HG02798 (cell line): ENCODE data around the gene OR7G1.
A peak's percentile ranks its signal among the peaks of the same experiment; 100 is the strongest.

Source experiments
- ATAC-seq: cut with Tn5 transposase; IDR thresholded peaks from one replicate; pipeline ENCODE4 v1.9.1; 2021; ENCODE audit warnings: mild to moderate bottlenecking; ENCODE audit not compliant: unreplicated experiment, poor library complexity

Gene OR7G1

GRCh38 chr19:9115307-9115813, at the start of gene OR7G1:
OR7G1 (minus strand) TSS chr19:9115763; CDS start chr19:9115763, 0 bp downstream.
- no peak for ATAC-seq

- ATAC-seq = no peak
Observed at GRCh38 chr19:9165261-9165660, 49.7 kb upstream of the OR7G1 start.

GRCh38 chr19:9161427-9161826, 45.9 kb upstream of the OR7G1 start:
- ATAC-seq = no peak

GRCh38 chr19:9159891-9160290, 44.3 kb upstream of the OR7G1 start:
- no peak for ATAC-seq

GRCh38 chr19:9156304-9156703, 40.7 kb upstream of the OR7G1 start:
- no peak for ATAC-seq

GRCh38 chr19:9155591-9155990, 40.0 kb upstream of the OR7G1 start:
- no peak for ATAC-seq

GRCh38 chr19:9151367-9151766, 35.8 kb upstream of the OR7G1 start:
- no peak for ATAC-seq

- no peak for ATAC-seq
Observed at GRCh38 chr19:9150650-9151049, 35.1 kb upstream of the OR7G1 start.

- no peak for ATAC-seq
Observed at GRCh38 chr19:9149997-9150396, 34.4 kb upstream of the OR7G1 start.

- ATAC-seq = no peak
Observed at GRCh38 chr19:9148697-9149096, 33.1 kb upstream of the OR7G1 start.

- no peak for ATAC-seq
Observed at GRCh38 chr19:9146882-9147281, 31.3 kb upstream of the OR7G1 start.

- no peak for ATAC-seq
Observed at GRCh38 chr19:9144920-9145319, 29.4 kb upstream of the OR7G1 start.

- ATAC-seq = peak; percentile 97
Observed at GRCh38 chr19:9140159-9140874, 24.8 kb upstream of the OR7G1 start, which contains the start of gene ZNF317. ZNF317 (plus strand) TSS chr19:9140397; CDS start chr19:9156017, 15,620 bp downstream.

GRCh38 chr19:9139609-9140158, 24.1 kb upstream of the OR7G1 start:
- no peak for ATAC-seq

GRCh38 chr19:9132422-9132821, 16.9 kb upstream of the OR7G1 start:
- no peak for ATAC-seq

GRCh38 chr19:9130965-9131364, 15.4 kb upstream of the OR7G1 start:
- no peak for ATAC-seq

- ATAC-seq = no peak
Observed at GRCh38 chr19:9128171-9128570, 12.6 kb upstream of the OR7G1 start.

- no peak for ATAC-seq
Observed at GRCh38 chr19:9126900-9127405, 11.4 kb upstream of the OR7G1 start, which contains the start of gene OR7G3. OR7G3 (minus strand) TSS chr19:9126950; CDS start chr19:9126950, 0 bp downstream.

- no peak for ATAC-seq
Observed at GRCh38 chr19:9116547-9116946, 984 bp upstream of the OR7G1 start.

- ATAC-seq = no peak
Observed at GRCh38 chr19:9109959-9110358, 5.6 kb downstream of the OR7G1 start.

- ATAC-seq = no peak
Observed at GRCh38 chr19:9107375-9107774, 8.2 kb downstream of the OR7G1 start, which contains the start of gene OR7G2. OR7G2 (minus strand) TSS chr19:9107475; CDS start chr19:9103243, 4,232 bp downstream.
